ENCODE measurements around the gene SH3GL1.
"Not testable (repeated sequence)": the region's sequence is repeated elsewhere in the genome, so short reads cannot be mapped to it uniquely, and the experiment has no call there.

The SH3GL1 gene

GRCh38 chr19:4337906-4338440 lies 62.4 kb downstream of the SH3GL1 start:
- H3K4me1 Mint-ChIP-seq: peaks cover 35% of the 10 kb centered on the region
- H3K36me3 Mint-ChIP-seq: peaks cover 2% of the 10 kb centered on the region

GRCh38 chr19:4334929-4335570 lies 65.3 kb downstream of the SH3GL1 start:
- Mint-ChIP-seq H3K27ac (peak overlapping the region; percentile 19), H3K36me3 (peaks cover 2% of the 10 kb centered on the region), H3K27me3 (no peaks in the 10 kb centered on the region), H3K9me3 (no peaks in the 10 kb centered on the region), H3K4me3 (no peak overlapping the region), H3K4me1 (peaks cover 25% of the 10 kb centered on the region)

More at GRCh38 chr19:4337906-4338440, 62.4 kb downstream of the SH3GL1 start:
- H3K27ac Mint-ChIP-seq: peak overlapping the region; percentile 98
- H3K27me3 Mint-ChIP-seq: no peaks in the 10 kb centered on the region
- H3K4me3 Mint-ChIP-seq: peak overlapping the region; percentile 97
- no peaks in the 10 kb centered on the region for H3K9me3 Mint-ChIP-seq

- Mint-ChIP-seq H3K4me3 (peak overlapping the region; percentile 39), H3K27me3 (no peaks in the 10 kb centered on the region), H3K9me3 (no peaks in the 10 kb centered on the region), H3K4me1 (peaks cover 17% of the 10 kb centered on the region), H3K36me3 (no peaks in the 10 kb centered on the region), H3K27ac (peak overlapping the region; percentile 84)
Measured at GRCh38 chr19:4329858-4330257, 70.5 kb downstream of the SH3GL1 start.

GRCh38 chr19:4328991-4329681 lies 71.2 kb downstream of the SH3GL1 start:
- H3K4me3 Mint-ChIP-seq: peak overlapping the region; percentile 86
- not testable (repeated sequence) for H3K27me3 Mint-ChIP-seq, H3K9me3 Mint-ChIP-seq, H3K36me3 Mint-ChIP-seq
- H3K4me1 Mint-ChIP-seq: peaks cover 17% of the 10 kb centered on the region
- H3K27ac Mint-ChIP-seq: peak overlapping the region; percentile 88

- Mint-ChIP-seq H3K27me3 (no peaks in the 10 kb centered on the region), H3K27ac (peak overlapping the region; percentile 88), H3K4me1 (peaks cover 17% of the 10 kb centered on the region), H3K36me3 (no peaks in the 10 kb centered on the region), H3K4me3 (peak overlapping the region; percentile 86), H3K9me3 (no peaks in the 10 kb centered on the region)
Measured at GRCh38 chr19:4328243-4328990, 71.9 kb downstream of the SH3GL1 start.

- Mint-ChIP-seq H3K36me3 (no peaks in the 10 kb centered on the region), H3K4me3 (peak overlapping the region; percentile 86), H3K27me3 (no peaks in the 10 kb centered on the region), H3K27ac (no peak overlapping the region), H3K4me1 (peaks cover 17% of the 10 kb centered on the region), H3K9me3 (no peaks in the 10 kb centered on the region)
Measured at GRCh38 chr19:4327877-4328242, 72.5 kb downstream of the SH3GL1 start.

GRCh38 chr19:4327252-4327876 lies 73.0 kb downstream of the SH3GL1 start:
- Mint-ChIP-seq H3K27me3 (no peaks in the 10 kb centered on the region), H3K4me1 (peaks cover 17% of the 10 kb centered on the region), H3K4me3 (peak overlapping the region; percentile 86), H3K9me3 (no peaks in the 10 kb centered on the region), H3K36me3 (no peaks in the 10 kb centered on the region), H3K27ac (no peak overlapping the region)

- peaks cover 17% of the 10 kb centered on the region for H3K4me1 Mint-ChIP-seq
- no peaks in the 10 kb centered on the region for H3K36me3 Mint-ChIP-seq
- no peaks in the 10 kb centered on the region for H3K27me3 Mint-ChIP-seq
- no peak overlapping the region for H3K27ac Mint-ChIP-seq
- H3K4me3 Mint-ChIP-seq: peak overlapping the region; percentile 86
- no peaks in the 10 kb centered on the region for H3K9me3 Mint-ChIP-seq
Measured at GRCh38 chr19:4326837-4327251, 73.5 kb downstream of the SH3GL1 start.

- Mint-ChIP-seq H3K36me3 (no peaks in the 10 kb centered on the region), H3K27me3 (no peaks in the 10 kb centered on the region), H3K27ac (peak overlapping the region; percentile 62)
Measured at GRCh38 chr19:4326215-4326836, 74.0 kb downstream of the SH3GL1 start.

GRCh38 chr19:4324228-4324627 lies 76.1 kb downstream of the SH3GL1 start:
- no peaks in the 10 kb centered on the region for H3K9me3 Mint-ChIP-seq
- no peak overlapping the region for H3K27ac Mint-ChIP-seq
- peaks cover 18% of the 10 kb centered on the region for H3K4me1 Mint-ChIP-seq
- no peaks in the 10 kb centered on the region for H3K27me3 Mint-ChIP-seq
- H3K36me3 Mint-ChIP-seq: no peaks in the 10 kb centered on the region
- no peak overlapping the region for H3K4me3 Mint-ChIP-seq

More at GRCh38 chr19:4326215-4326836, 74.0 kb downstream of the SH3GL1 start:
- peaks cover 17% of the 10 kb centered on the region for H3K4me1 Mint-ChIP-seq
- peak overlapping the region; percentile 74 for H3K4me3 Mint-ChIP-seq
- H3K9me3 Mint-ChIP-seq: no peaks in the 10 kb centered on the region

GRCh38 chr19:4323692-4324091 lies 76.7 kb downstream of the SH3GL1 start:
- Mint-ChIP-seq H3K27me3 (no peaks in the 10 kb centered on the region), H3K9me3 (no peaks in the 10 kb centered on the region), H3K27ac (no peak overlapping the region), H3K36me3 (no peaks in the 10 kb centered on the region), H3K4me1 (peaks cover 21% of the 10 kb centered on the region), H3K4me3 (no peak overlapping the region)

GRCh38 chr19:4322942-4323665 lies 77.2 kb downstream of the SH3GL1 start:
- no peaks in the 10 kb centered on the region for H3K36me3 Mint-ChIP-seq
- H3K27ac Mint-ChIP-seq: no peak overlapping the region
- peaks cover 21% of the 10 kb centered on the region for H3K4me1 Mint-ChIP-seq
- no peaks in the 10 kb centered on the region for H3K27me3 Mint-ChIP-seq
- H3K4me3 Mint-ChIP-seq: no peak overlapping the region
- H3K9me3 Mint-ChIP-seq: no peaks in the 10 kb centered on the region

- no peak overlapping the region for H3K27ac Mint-ChIP-seq
- H3K4me1 Mint-ChIP-seq: peaks cover 3% of the 10 kb centered on the region
- H3K9me3 Mint-ChIP-seq: no peaks in the 10 kb centered on the region
- no peaks in the 10 kb centered on the region for H3K36me3 Mint-ChIP-seq
- no peak overlapping the region for H3K4me3 Mint-ChIP-seq
- H3K27me3 Mint-ChIP-seq: no peaks in the 10 kb centered on the region
Measured at GRCh38 chr19:4320419-4320818, 79.9 kb downstream of the SH3GL1 start.

GRCh38 chr19:4319067-4319718 lies 81.2 kb downstream of the SH3GL1 start:
- no peaks in the 10 kb centered on the region for H3K9me3 Mint-ChIP-seq
- no peaks in the 10 kb centered on the region for H3K27me3 Mint-ChIP-seq
- H3K27ac Mint-ChIP-seq: peak overlapping the region; percentile 39
- no peak overlapping the region for H3K4me3 Mint-ChIP-seq
- peaks cover 3% of the 10 kb centered on the region for H3K4me1 Mint-ChIP-seq
- H3K36me3 Mint-ChIP-seq: no peaks in the 10 kb centered on the region
